Liver (tissue), 3 donors: ENCODE results near the gene NDST1.

Experiments used
- EGR1 ChIP-seq, 2 donors: IDR thresholded peaks; 2 replicates each; pipeline ENCODE4 v1.6.1; 2016 to 2018; ENCODE audit warnings: antibody characterized with exemption in 2 of 2, low read depth in 2 of 2
- RAD21 ChIP-seq, 2 donors: IDR thresholded peaks; 2 replicates each; pipeline ENCODE4 v1.6.1; 2016; ENCODE audit warnings: antibody characterized with exemption in 2 of 2, mild to moderate bottlenecking in 2 of 2
- TAF1 ChIP-seq: conservative IDR thresholded peaks from 2 replicates; pipeline ENCODE4 v1.6.1; 2016; ENCODE audit warnings: antibody characterized with exemption, mild to moderate bottlenecking
- TF ChIP-seq, protein P1 (sequence below): fragments of 150-350 bp; IDR thresholded peaks from 2 replicates; pipeline ENCODE4 v1.5.1; 2017; ENCODE audit warnings: improper control_type of control experiment, low read depth, low read length; ENCODE audit not compliant: missing input control
- TF ChIP-seq, protein P2 (sequence below): IDR thresholded peaks from 2 replicates; pipeline ENCODE4 v1.6.1; 2016; ENCODE audit warnings: antibody characterized with exemption, mild to moderate bottlenecking
- donor health status: healthy.
- donor health status: healthy.

DNA sequence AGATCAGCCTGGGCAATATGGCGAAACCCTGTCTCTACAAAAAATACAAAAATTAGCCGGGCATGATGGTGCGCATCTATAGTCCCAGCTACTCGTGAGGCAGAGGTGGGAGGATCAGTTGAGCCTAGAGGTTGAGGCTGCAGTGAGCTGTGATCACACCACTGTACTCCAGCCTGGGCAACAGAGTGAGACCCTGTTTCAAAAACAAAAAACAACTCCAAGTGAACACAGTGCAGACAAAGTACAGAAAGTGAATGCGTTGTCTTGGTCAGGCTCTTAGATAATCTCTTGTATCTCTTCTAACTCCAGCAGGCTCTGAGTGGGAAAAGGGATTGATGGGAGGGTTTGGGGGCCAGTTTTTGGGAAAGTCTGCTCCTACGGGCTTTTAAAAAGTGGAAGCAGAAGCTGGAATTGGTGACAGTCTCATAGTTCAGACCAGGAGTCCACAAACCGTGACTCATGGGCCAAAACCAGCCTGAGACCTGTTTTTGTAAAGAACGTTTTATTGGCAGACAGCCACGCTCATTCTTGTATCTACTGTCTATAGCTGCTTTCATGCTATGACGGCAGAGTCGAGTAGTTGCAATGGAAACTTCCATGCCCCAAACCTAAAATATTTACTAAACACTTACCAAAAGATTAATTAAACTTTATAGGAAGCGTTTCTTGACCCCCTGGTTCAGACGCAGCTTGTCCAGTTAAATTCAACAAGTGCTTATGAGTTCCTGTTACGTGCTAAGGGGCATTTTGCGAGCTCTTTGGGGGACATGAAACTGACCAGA, 32.9 kb downstream of the NDST1 start:
- TF ChIP-seq, protein P1, sequence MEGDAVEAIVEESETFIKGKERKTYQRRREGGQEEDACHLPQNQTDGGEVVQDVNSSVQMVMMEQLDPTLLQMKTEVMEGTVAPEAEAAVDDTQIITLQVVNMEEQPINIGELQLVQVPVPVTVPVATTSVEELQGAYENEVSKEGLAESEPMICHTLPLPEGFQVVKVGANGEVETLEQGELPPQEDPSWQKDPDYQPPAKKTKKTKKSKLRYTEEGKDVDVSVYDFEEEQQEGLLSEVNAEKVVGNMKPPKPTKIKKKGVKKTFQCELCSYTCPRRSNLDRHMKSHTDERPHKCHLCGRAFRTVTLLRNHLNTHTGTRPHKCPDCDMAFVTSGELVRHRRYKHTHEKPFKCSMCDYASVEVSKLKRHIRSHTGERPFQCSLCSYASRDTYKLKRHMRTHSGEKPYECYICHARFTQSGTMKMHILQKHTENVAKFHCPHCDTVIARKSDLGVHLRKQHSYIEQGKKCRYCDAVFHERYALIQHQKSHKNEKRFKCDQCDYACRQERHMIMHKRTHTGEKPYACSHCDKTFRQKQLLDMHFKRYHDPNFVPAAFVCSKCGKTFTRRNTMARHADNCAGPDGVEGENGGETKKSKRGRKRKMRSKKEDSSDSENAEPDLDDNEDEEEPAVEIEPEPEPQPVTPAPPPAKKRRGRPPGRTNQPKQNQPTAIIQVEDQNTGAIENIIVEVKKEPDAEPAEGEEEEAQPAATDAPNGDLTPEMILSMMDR: no peak
- TF ChIP-seq EGR1 (IDR thresholded peaks at IDR 0.05; ENCODE audit: low read depth in 2 of 2) (peak in 1 of 2 donors; percentile 46), RAD21 (IDR thresholded peaks at IDR 0.05) (peak; percentile 25 to 30), TAF1 (no peak)
- TF ChIP-seq, protein P2, sequence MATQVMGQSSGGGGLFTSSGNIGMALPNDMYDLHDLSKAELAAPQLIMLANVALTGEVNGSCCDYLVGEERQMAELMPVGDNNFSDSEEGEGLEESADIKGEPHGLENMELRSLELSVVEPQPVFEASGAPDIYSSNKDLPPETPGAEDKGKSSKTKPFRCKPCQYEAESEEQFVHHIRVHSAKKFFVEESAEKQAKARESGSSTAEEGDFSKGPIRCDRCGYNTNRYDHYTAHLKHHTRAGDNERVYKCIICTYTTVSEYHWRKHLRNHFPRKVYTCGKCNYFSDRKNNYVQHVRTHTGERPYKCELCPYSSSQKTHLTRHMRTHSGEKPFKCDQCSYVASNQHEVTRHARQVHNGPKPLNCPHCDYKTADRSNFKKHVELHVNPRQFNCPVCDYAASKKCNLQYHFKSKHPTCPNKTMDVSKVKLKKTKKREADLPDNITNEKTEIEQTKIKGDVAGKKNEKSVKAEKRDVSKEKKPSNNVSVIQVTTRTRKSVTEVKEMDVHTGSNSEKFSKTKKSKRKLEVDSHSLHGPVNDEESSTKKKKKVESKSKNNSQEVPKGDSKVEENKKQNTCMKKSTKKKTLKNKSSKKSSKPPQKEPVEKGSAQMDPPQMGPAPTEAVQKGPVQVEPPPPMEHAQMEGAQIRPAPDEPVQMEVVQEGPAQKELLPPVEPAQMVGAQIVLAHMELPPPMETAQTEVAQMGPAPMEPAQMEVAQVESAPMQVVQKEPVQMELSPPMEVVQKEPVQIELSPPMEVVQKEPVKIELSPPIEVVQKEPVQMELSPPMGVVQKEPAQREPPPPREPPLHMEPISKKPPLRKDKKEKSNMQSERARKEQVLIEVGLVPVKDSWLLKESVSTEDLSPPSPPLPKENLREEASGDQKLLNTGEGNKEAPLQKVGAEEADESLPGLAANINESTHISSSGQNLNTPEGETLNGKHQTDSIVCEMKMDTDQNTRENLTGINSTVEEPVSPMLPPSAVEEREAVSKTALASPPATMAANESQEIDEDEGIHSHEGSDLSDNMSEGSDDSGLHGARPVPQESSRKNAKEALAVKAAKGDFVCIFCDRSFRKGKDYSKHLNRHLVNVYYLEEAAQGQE: peak; percentile 65
